Fibroblast of villous mesenchyme (primary cell): ENCODE results near the gene SEC16B. TPM values are rescaled to one million over a fixed set of nuclear protein-coding genes. Genes with fewer than 3 reads are reported as not detected.
A peak's percentile ranks its signal among the peaks of the same experiment; 100 is the strongest.

Experiments
- DNase-seq: peaks from one replicate; pipeline ENCODE4 v3.0.0-alpha.2; 2010; ENCODE audit warnings: low read depth
- H3K4me3 ChIP-seq: 2 replicates; pipeline ENCODE4 v1.5.1; 2011; ENCODE audit warnings: low read depth, mild to moderate bottlenecking, low read length
- total RNA-seq: library from RNA; depleted of rRNA; stranded (reverse); fragments of >200 nt; gene quantifications from 2 replicates; pipeline ENCODE4 v1.2.3, GENCODE V29; 2012
- TF ChIP-seq, protein P1 (sequence below): IDR thresholded peaks from 2 replicates; pipeline ENCODE4 v1.5.1; 2012; ENCODE audit warnings: low read depth, mild to moderate bottlenecking, low read length; ENCODE audit not compliant: insufficient read depth

The SEC16B gene
- total RNA-seq, 1 donor: 1.3 TPM

GRCh38 chr1:177920091-177920490 lies 49.8 kb downstream of the SEC16B start:
- TF ChIP-seq, protein P1, sequence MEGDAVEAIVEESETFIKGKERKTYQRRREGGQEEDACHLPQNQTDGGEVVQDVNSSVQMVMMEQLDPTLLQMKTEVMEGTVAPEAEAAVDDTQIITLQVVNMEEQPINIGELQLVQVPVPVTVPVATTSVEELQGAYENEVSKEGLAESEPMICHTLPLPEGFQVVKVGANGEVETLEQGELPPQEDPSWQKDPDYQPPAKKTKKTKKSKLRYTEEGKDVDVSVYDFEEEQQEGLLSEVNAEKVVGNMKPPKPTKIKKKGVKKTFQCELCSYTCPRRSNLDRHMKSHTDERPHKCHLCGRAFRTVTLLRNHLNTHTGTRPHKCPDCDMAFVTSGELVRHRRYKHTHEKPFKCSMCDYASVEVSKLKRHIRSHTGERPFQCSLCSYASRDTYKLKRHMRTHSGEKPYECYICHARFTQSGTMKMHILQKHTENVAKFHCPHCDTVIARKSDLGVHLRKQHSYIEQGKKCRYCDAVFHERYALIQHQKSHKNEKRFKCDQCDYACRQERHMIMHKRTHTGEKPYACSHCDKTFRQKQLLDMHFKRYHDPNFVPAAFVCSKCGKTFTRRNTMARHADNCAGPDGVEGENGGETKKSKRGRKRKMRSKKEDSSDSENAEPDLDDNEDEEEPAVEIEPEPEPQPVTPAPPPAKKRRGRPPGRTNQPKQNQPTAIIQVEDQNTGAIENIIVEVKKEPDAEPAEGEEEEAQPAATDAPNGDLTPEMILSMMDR: no peak
- no peak for DNase-seq
- no peak overlapping the region for H3K4me3 ChIP-seq

GRCh38 chr1:177915641-177916040 lies 54.2 kb downstream of the SEC16B start:
- TF ChIP-seq, protein P1: no peak
- no peak overlapping the region for H3K4me3 ChIP-seq
- DNase-seq: no peak

GRCh38 chr1:177914603-177915002 lies 55.3 kb downstream of the SEC16B start:
- TF ChIP-seq, protein P1: no peak
- H3K4me3 ChIP-seq: no peak overlapping the region
- no peak for DNase-seq

DNA sequence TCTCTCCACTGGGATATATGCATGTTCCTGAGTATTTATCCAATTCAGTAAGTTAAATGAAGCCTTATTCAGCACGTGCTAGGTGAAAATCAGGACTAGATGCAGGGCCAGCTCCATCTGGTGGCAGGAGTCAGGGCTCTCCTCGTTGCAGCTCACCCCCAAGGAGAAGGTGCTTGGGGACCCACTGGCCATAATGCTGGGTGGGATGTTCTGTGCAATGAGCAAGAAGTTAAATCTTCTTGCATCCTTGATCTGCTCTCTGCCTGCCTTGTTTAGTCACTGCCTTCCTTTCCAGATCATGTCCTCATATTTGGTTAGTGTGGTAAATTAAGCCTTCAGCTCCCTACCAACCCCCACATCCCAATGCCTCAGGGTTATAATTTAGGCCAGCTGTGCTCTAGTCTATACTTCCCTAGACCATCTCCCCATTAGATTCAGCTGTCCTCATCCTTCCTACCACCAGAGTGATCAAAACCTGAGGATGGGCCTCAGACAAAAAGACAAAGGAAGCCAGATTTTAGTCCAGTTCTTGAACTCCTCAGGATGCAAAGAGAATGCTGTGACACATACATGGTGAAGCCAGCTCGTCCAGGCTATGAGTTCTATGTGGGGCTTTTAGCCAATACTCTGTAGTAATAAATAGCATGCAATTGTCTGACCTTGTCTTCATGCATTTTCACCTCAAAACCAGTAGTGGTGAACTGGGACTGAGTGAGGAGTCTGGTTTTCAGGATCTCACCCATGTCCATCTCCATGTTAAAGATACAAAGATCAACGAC lies 55.9 kb downstream of the SEC16B start:
- peak; percentile 53 for DNase-seq
- TF ChIP-seq, protein P1: peak; percentile 76
- H3K4me3 ChIP-seq: no peak overlapping the region

DNA sequence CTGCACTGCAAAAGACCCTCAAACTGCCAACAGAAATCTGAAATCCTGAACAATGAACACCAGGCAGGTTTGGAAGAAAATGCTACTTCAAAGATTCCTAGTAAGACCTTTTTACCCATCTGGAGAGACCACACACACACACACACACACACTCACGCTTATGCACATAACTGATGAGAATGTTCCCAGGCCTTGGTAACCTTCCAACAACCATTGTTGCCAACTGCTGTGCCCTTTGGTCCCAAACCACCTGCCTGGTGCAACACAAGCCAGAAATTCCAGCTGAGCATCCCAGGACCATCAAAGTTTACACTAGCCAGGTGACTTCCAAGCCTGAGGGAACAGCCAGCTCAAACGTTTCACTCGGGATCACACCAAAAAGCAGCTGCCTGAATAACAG lies 56.9 kb downstream of the SEC16B start:
- TF ChIP-seq, protein P1: no peak
- H3K4me3 ChIP-seq: no peak overlapping the region
- no peak for DNase-seq

GRCh38 chr1:177909416-177909815 lies 60.4 kb downstream of the SEC16B start:
- no peak for DNase-seq
- no peak overlapping the region for H3K4me3 ChIP-seq
- TF ChIP-seq, protein P1: no peak

DNA sequence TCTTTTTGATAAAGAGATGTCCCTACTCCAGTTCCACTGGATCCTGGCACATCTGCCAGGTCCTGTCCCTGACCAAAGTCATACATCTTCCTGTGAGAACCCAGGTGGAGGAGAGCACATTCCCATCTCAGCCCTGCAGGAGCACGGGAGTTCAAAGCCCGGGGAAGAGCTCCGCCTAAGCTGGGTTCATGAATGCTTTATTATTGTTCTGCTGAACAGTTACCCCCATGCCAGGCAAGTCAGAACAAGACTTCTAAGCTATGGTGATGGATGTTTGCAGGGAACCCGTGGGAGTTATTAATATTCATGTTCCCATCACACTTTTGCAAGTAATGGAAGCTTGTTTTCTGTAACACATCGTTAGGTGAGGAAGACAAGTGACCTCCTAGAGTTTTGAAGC lies 62.9 kb downstream of the SEC16B start:
- TF ChIP-seq, protein P1: no peak
- no peak for DNase-seq
- no peak overlapping the region for H3K4me3 ChIP-seq
